DOHH2 (cell line): ENCODE data around the gene ZNF483.

Experiments
- H3F3A ChIP-seq: fragments of 200-600 bp; sonication (generic), shearing (Covaris generic); 2 replicates; pipeline ENCODE4 v1.6.0; 2016; ENCODE audit warnings: antibody characterized with exemption, mild to moderate bottlenecking; ENCODE audit not compliant: control insufficient read depth, insufficient read depth
- H3K27ac ChIP-seq: fragments of 200-600 bp; sonication (generic); 2 replicates; pipeline ENCODE4 v1.5.1; 2014; ENCODE audit warnings: low read depth, mild to moderate bottlenecking, low read length, moderate library complexity
- H3K27me3 ChIP-seq: fragments of 200-600 bp; sonication (generic); 2 replicates; pipeline ENCODE4 v1.6.1; 2014; ENCODE audit warnings: mild to moderate bottlenecking, low read length, mixed read lengths; ENCODE audit not compliant: control insufficient read depth
- H3K36me3 ChIP-seq: fragments of 200-600 bp; sonication (generic); 2 replicates; pipeline ENCODE4 v1.6.1; 2014; ENCODE audit warnings: mild to moderate bottlenecking, low read length, moderate library complexity, mixed read lengths; ENCODE audit not compliant: control insufficient read depth
- H3K4me1 ChIP-seq: fragments of 200-600 bp; sonication (generic); 2 replicates; pipeline ENCODE4 v1.6.1; 2014; ENCODE audit warnings: mild to moderate bottlenecking, low read length, mixed read lengths; ENCODE audit not compliant: control insufficient read depth
- H3K4me2 ChIP-seq: fragments of 200-600 bp; sonication (generic); 2 replicates; pipeline ENCODE4 v1.6.0; 2014; ENCODE audit warnings: mild to moderate bottlenecking, low read length, moderate library complexity
- H3K4me3 ChIP-seq: fragments of 200-600 bp; sonication (generic); 2 replicates; pipeline ENCODE4 v1.5.1; 2014; ENCODE audit warnings: mild to moderate bottlenecking, low read length, mixed read lengths
- H3K79me2 ChIP-seq: fragments of 200-600 bp; sonication (generic); 2 replicates; pipeline ENCODE4 v1.6.1; 2014; ENCODE audit warnings: mild to moderate bottlenecking, low read length, mixed read lengths; ENCODE audit not compliant: control insufficient read depth
- H3K9me2 ChIP-seq: fragments of 200-600 bp; sonication (generic); replicated peaks from 2 replicates; pipeline ENCODE4 v1.6.1; 2014; ENCODE audit warnings: mild to moderate bottlenecking, low read length, mixed read lengths; ENCODE audit not compliant: control insufficient read depth
- H3K9me3 ChIP-seq: fragments of 200-600 bp; sonication (generic); 2 replicates; pipeline ENCODE4 v1.6.1; 2014; ENCODE audit warnings: antibody characterized with exemption, low read length, mixed read lengths; ENCODE audit not compliant: control insufficient read depth, insufficient read depth
- H4K20me1 ChIP-seq: fragments of 200-600 bp; sonication (generic); 2 replicates; pipeline ENCODE4 v1.6.0; 2014; ENCODE audit warnings: low read depth, mild to moderate bottlenecking, antibody characterized with exemption, low read length, moderate library complexity; ENCODE audit not compliant: control insufficient read depth, insufficient read depth
- CTCF ChIP-seq: fragments of 200-600 bp; sonication (generic); IDR thresholded peaks from one replicate; pipeline ENCODE4 v1.5.1; 2014; ENCODE audit warnings: antibody characterized with exemption, mild to moderate bottlenecking, low read depth, low read length; ENCODE audit not compliant: poor library complexity, severe bottlenecking
- EZH2phosphoT487 ChIP-seq: fragments of 200-600 bp; sonication (generic); IDR thresholded peaks from 2 replicates; pipeline ENCODE4 v1.6.1; 2017; ENCODE audit warnings: borderline replicate concordance, mild to moderate bottlenecking, antibody characterized with exemption, low read length, moderate library complexity, mixed read lengths

The ZNF483 gene

GRCh38 chr9:111605041-111605559 lies 80.1 kb downstream of the ZNF483 start:
- no peaks in the 10 kb centered on the region for H3K79me2 ChIP-seq
- no peak overlapping the region for H3K4me2 ChIP-seq
- H3K9me2 ChIP-seq: no peaks in the 10 kb centered on the region
- no peak overlapping the region for H3K4me3 ChIP-seq
- no peaks in the 10 kb centered on the region for H3K9me3 ChIP-seq
- H3K36me3 ChIP-seq: no peaks in the 10 kb centered on the region
- peaks cover 9% of the 10 kb centered on the region for H3K27me3 ChIP-seq
- H4K20me1 ChIP-seq: no peaks in the 10 kb centered on the region
- H3K4me1 ChIP-seq: no peaks in the 10 kb centered on the region
- H3F3A ChIP-seq: no peaks in the 10 kb centered on the region
- TF ChIP-seq EZH2phosphoT487: no peak
- no peak for TF ChIP-seq CTCF
- H3K27ac ChIP-seq: no peak overlapping the region

GRCh38 chr9:111610149-111610548 lies 85.2 kb downstream of the ZNF483 start:
- Histone ChIP-seq H3K36me3 (no peaks in the 10 kb centered on the region), H3K79me2 (no peaks in the 10 kb centered on the region), H3K9me2 (no peaks in the 10 kb centered on the region), H3K9me3 (no peaks in the 10 kb centered on the region), H3K4me1 (no peaks in the 10 kb centered on the region), H3K27me3 (peaks cover 5% of the 10 kb centered on the region; the same call in 1 of the 2 replicates), H3K4me2 (no peak overlapping the region), H3K4me3 (no peak overlapping the region), H3K27ac (no peak overlapping the region), H4K20me1 (no peaks in the 10 kb centered on the region), H3F3A (no peaks in the 10 kb centered on the region)
- no peak for TF ChIP-seq EZH2phosphoT487
- TF ChIP-seq CTCF: no peak

- no peaks in the 10 kb centered on the region for H3K9me3 ChIP-seq
- no peak overlapping the region for H3K27ac ChIP-seq
- no peaks in the 10 kb centered on the region for H3K79me2 ChIP-seq
- TF ChIP-seq CTCF (no peak), EZH2phosphoT487 (no peak)
- H3K27me3 ChIP-seq: peaks cover 2% of the 10 kb centered on the region; the same call in 1 of the 2 replicates
- no peak overlapping the region for H3K4me3 ChIP-seq
- no peaks in the 10 kb centered on the region for H3F3A ChIP-seq
- H3K4me2 ChIP-seq: no peak overlapping the region
- H4K20me1 ChIP-seq: no peaks in the 10 kb centered on the region
- H3K9me2 ChIP-seq: no peaks in the 10 kb centered on the region
- H3K36me3 ChIP-seq: no peaks in the 10 kb centered on the region
- no peaks in the 10 kb centered on the region for H3K4me1 ChIP-seq
Measured at GRCh38 chr9:111610845-111611244, 85.9 kb downstream of the ZNF483 start.
